ENCODE results near the gene TSPAN4. TPM values are rescaled to one million over a fixed set of nuclear protein-coding genes. Genes with fewer than 3 reads are reported as not detected.

TSPAN4 gene
- total and polyA plus RNA-seq, 9 of the 15 experiments (the other 6 are each of a cell fraction or from before 2014, with no cell fraction given), result 0.07 to 31.0 (median 15.7) TPM

- TF ChIP-seq MYC (IDR thresholded peaks at IDR 0.05; ENCODE audit: low read depth, low read length), result peak; percentile 86
- peak; percentile 97 for TF ChIP-seq MYC (CRISPR knock-in tag; IDR thresholded peaks at IDR 0.05; ENCODE audit: borderline replicate concordance, low read depth)
- no peak; the same call in 1 of the 2 replicates for TF ChIP-seq ZNF431 (CRISPR knock-in tag; IDR thresholded peaks at IDR 0.05)
- TF ChIP-seq ZKSCAN8 (CRISPR knock-in tag; IDR thresholded peaks at IDR 0.05), result no peak
- TF ChIP-seq ZNF444 (CRISPR knock-in tag; IDR thresholded peaks at IDR 0.05), result peak; percentile 93
- TF ChIP-seq, protein P1, sequence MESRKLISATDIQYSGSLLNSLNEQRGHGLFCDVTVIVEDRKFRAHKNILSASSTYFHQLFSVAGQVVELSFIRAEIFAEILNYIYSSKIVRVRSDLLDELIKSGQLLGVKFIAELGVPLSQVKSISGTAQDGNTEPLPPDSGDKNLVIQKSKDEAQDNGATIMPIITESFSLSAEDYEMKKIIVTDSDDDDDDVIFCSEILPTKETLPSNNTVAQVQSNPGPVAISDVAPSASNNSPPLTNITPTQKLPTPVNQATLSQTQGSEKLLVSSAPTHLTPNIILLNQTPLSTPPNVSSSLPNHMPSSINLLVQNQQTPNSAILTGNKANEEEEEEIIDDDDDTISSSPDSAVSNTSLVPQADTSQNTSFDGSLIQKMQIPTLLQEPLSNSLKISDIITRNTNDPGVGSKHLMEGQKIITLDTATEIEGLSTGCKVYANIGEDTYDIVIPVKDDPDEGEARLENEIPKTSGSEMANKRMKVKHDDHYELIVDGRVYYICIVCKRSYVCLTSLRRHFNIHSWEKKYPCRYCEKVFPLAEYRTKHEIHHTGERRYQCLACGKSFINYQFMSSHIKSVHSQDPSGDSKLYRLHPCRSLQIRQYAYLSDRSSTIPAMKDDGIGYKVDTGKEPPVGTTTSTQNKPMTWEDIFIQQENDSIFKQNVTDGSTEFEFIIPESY (CRISPR knock-in tag; IDR thresholded peaks at IDR 0.05), result peak; percentile 83
- no peak for TF ChIP-seq ZNF407 (IDR thresholded peaks at IDR 0.05; ENCODE audit: low read depth)
- TF ChIP-seq HMG20A (CRISPR knock-in tag; conservative IDR thresholded peaks at IDR 0.05), result no peak
- no peak for TF ChIP-seq ZNF75A (CRISPR knock-in tag; IDR thresholded peaks at IDR 0.05)
- TF ChIP-seq EZH2 (IDR thresholded peaks at IDR 0.05; ENCODE audit: borderline replicate concordance, low read depth, low read length), result no peak
- no peak for TF ChIP-seq BCL6 (CRISPR knock-in tag; IDR thresholded peaks at IDR 0.05)
- peak; percentile 10; the same call in 1 of the 2 replicates for TF ChIP-seq NFE2 (IDR thresholded peaks at IDR 0.05; ENCODE audit: low read depth)
- peak; percentile 99 for TF ChIP-seq ARID4B (CRISPR knock-in tag; IDR thresholded peaks at IDR 0.05)
Observed at GRCh38 chr11:809287-810039, 33.2 kb upstream of the TSPAN4 start, which contains the start of gene RPLP2 (continued).

Data from K562 (cell line).